Endothelial cell of umbilical vein (primary cell): Measurements from ENCODE around the gene CTSG. TPM values are rescaled to one million over a fixed set of nuclear protein-coding genes. Genes with fewer than 3 reads are reported as not detected.

ENCODE experiments used
- BruUV-seq: library from RNA; stranded (reverse); fragments of 400-500 nt; replicated peaks from 2 replicates; lab custom pipeline; 2021; lab: Mats Ljungman, UMichigan
- CTCF ChIA-PET: fragments of 300-600, 350-600 bp; sonication (Branson Sonifier 250); formaldehyde crosslinking; loops from one replicate; lab custom pipeline; 2021; ENCODE audit warnings: antibody characterized with exemption, inconsistent platforms; lab: Charles Lee
- POLR2A ChIA-PET: fragments of 300-600, 350-600 bp; sonication (Branson Sonifier 250); formaldehyde crosslinking; loops from one replicate; lab custom pipeline; 2021; ENCODE audit warnings: antibody characterized with exemption, inconsistent platforms; lab: Charles Lee
- DNase-seq: peaks from one replicate; pipeline ENCODE4 v3.0.0-alpha.2; 2011; ENCODE audit warnings: low read depth, low spot score
- FAIRE-seq: peaks from 2 replicates; lab custom pipeline; 2011; peaks lifted over from hg19 to GRCh38; lab: Jason Lieb, UNC
- H2AFZ ChIP-seq: 2 replicates; pipeline ENCODE4 v1.6.0; 2012; ENCODE audit warnings: low read depth, low read length, control low read depth, inconsistent platforms
- H3K27ac ChIP-seq: 2 replicates; pipeline ENCODE4 v1.5.1; 2011; ENCODE audit warnings: low read depth, mild to moderate bottlenecking, control low read depth, low read length, moderate library complexity; ENCODE audit not compliant: insufficient read depth
- H3K27me3 ChIP-seq, 2 experiments: 2 replicates each; pipeline versions ENCODE4 v1.6.0 to v1.6.1; 2011; ENCODE audit warnings: low read length in 2 of 2, mixed read lengths in 1 of 2; ENCODE audit not compliant: control insufficient read depth in 2 of 2, insufficient read depth in 2 of 2
- H3K36me3 ChIP-seq, 2 experiments: 2 replicates in 1 of 2; 3 replicates in 1 of 2; pipeline ENCODE4 v1.5.1; 2011; ENCODE audit warnings: low read length in 2 of 2, mild to moderate bottlenecking in 1 of 2, moderate library complexity in 1 of 2; ENCODE audit not compliant: control insufficient read depth in 2 of 2, insufficient read depth in 2 of 2; ENCODE audit errors: extremely low read depth in 1 of 2
- H3K4me1 ChIP-seq: 3 replicates; pipeline ENCODE4 v1.5.1; 2011; ENCODE audit warnings: mild to moderate bottlenecking, low read length; ENCODE audit not compliant: control insufficient read depth, insufficient read depth; ENCODE audit errors: extremely low read depth
- H3K4me2 ChIP-seq: 2 replicates; pipeline ENCODE4 v1.6.1; 2011; ENCODE audit warnings: low read length, control low read depth, mixed read lengths; ENCODE audit not compliant: insufficient read depth
- H3K4me3 ChIP-seq, 3 experiments: fragments of 200-600 bp in 1 of 3; sonication (generic), shearing (Covaris generic) in 1 of 3; replicated peaks in 1 of 3; 2 replicates each; pipeline ENCODE4 v1.5.1; 2011 to 2016; ENCODE audit warnings: control low read depth in 3 of 3, low read length in 3 of 3, mild to moderate bottlenecking in 2 of 3, inconsistent platforms in 1 of 3, low read depth in 1 of 3, moderate library complexity in 1 of 3; ENCODE audit not compliant: insufficient read depth in 1 of 3
- H3K79me2 ChIP-seq: 2 replicates; pipeline ENCODE4 v1.6.0; 2012; ENCODE audit warnings: low read length, inconsistent platforms; ENCODE audit not compliant: control insufficient read depth, insufficient read depth
- H3K9ac ChIP-seq: replicated peaks from 2 replicates; pipeline ENCODE3; 2011; ENCODE audit warnings: low read length, control low read depth; ENCODE audit not compliant: insufficient read depth; ENCODE audit errors: extremely low read depth
- H3K9me1 ChIP-seq: replicated peaks from 3 replicates; pipeline ENCODE4 v1.6.0; 2011; ENCODE audit warnings: mild to moderate bottlenecking, low read length; ENCODE audit not compliant: control insufficient read depth, insufficient read depth; ENCODE audit errors: extremely low read depth
- H3K9me3 ChIP-seq: replicated peaks from 2 replicates; pipeline ENCODE4 v1.5.1; 2012; ENCODE audit warnings: low read length, inconsistent platforms; ENCODE audit not compliant: control insufficient read depth, insufficient read depth
- H4K20me1 ChIP-seq: replicated peaks from 2 replicates; pipeline ENCODE3; 2011; ENCODE audit warnings: mild to moderate bottlenecking, low read length; ENCODE audit not compliant: control insufficient read depth, insufficient read depth; ENCODE audit errors: extremely low read depth
- GATA2 ChIP-seq: IDR thresholded peaks from 2 replicates; pipeline ENCODE4 v1.7.0; 2011; ENCODE audit warnings: low read depth, mild to moderate bottlenecking, moderate library complexity, mixed read lengths, low read length; ENCODE audit not compliant: insufficient read length, insufficient read depth
- JUN ChIP-seq: IDR thresholded peaks from 2 replicates; pipeline ENCODE4 v1.6.1; 2011; ENCODE audit warnings: borderline replicate concordance, low read depth; ENCODE audit not compliant: insufficient read length, insufficient read depth
- MYC ChIP-seq: IDR thresholded peaks from one replicate; pipeline ENCODE4 v1.6.1; 2011; ENCODE audit warnings: mild to moderate bottlenecking, low read depth, low read length
- POLR2A ChIP-seq: IDR thresholded peaks from 2 replicates; pipeline ENCODE4 v1.6.1; 2012; ENCODE audit warnings: low read depth, mild to moderate bottlenecking, control low read depth, low read length
- POLR2AphosphoS5 ChIP-seq: IDR thresholded peaks from 2 replicates; pipeline ENCODE4 v1.6.1; 2012; ENCODE audit warnings: low read depth, mild to moderate bottlenecking, control low read depth, low read length, moderate library complexity; ENCODE audit not compliant: insufficient read depth
- dilution Hi-C: fragments of 300-500 bp; cut with MboI; formaldehyde crosslinking; loops from one replicate; pipeline ENCODE4 v1.15.0; 2019; ENCODE audit warnings: low sequenced_read_pairs; ENCODE audit not compliant: extremely low pct_ligation_motif_present
- intact Hi-C: fragments of 100-400 bp; cut with micrococcal nuclease; formaldehyde crosslinking; loops from one replicate; pipeline ENCODE4 v1.10.0; 2022
- polyA plus RNA-seq, 4 experiments: library from polyadenylated mRNA; depleted of rRNA in 3 of 4; stranded (reverse) in 3 of 4; unstranded in 1 of 4; fragments of >200 nt; gene quantifications; 2 replicates each; pipeline versions ENCODE4 v1.2.1 to v1.2.3, GENCODE V29; 2011 to 2012; ENCODE audit warnings: missing spikeins in 1 of 4
- total RNA-seq: library from RNA; stranded (reverse); gene quantifications from 2 replicates; pipeline ENCODE4 v1.2.3, GENCODE V29; 2021
- TF ChIP-seq, protein P1 (sequence below): IDR thresholded peaks from 2 replicates; pipeline ENCODE4 v1.6.1; 2011; ENCODE audit not compliant: insufficient read depth, insufficient read length
- TF ChIP-seq, protein P2 (sequence below), 2 donors: IDR thresholded peaks; 1 replicate in 1 of 2; 2 replicates in 1 of 2; pipeline ENCODE4 v1.5.1; 2011; ENCODE audit warnings: low read length in 2 of 2, mild to moderate bottlenecking in 2 of 2, moderate library complexity in 2 of 2, control low read depth in 1 of 2, inconsistent platforms in 1 of 2, low read depth in 1 of 2; ENCODE audit not compliant: insufficient read depth in 1 of 2; ENCODE audit errors: extremely low read depth in 1 of 2

CTSG gene
- total and polyA plus RNA-seq, 2 donors (not counting 3 experiments of a cell fraction or from before 2014, with no cell fraction given): not detected

DNA sequence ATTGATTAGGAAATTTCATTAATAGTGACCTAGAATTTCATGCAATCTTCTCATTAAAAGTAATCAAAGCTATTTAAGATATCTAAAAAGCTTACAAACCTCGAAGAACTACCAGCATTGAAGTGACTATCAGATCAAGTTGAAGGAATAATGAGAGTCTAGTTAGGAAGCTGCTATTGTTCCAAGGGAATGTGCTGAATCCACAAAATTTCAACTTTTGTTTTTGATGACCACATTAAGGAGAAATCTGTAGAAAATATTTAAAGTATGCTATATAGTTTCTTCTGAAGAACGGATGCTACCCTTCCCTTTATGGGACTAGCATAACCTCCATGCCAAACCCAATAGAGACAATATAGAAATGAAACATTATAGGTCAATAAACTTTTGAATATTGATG lies 2.5 kb upstream of the CTSG start:
- FAIRE-seq: no peak
- no peak overlapping the region for H3K9ac ChIP-seq
- no TSS peak for BruUV-seq
- no peaks in the 10 kb centered on the region for H3K9me1 ChIP-seq
- no peaks in the 10 kb centered on the region for H3K4me1 ChIP-seq
- no peak overlapping the region for H2AFZ ChIP-seq
- no peak overlapping the region for H3K4me2 ChIP-seq
- POLR2A ChIA-PET: no interaction called here
- CTCF ChIA-PET: no interaction called here
- no peaks in the 10 kb centered on the region for H3K9me3 ChIP-seq
- intact Hi-C loops (no loop called here), dilution Hi-C loops (no loop called here)
- no peaks in the 10 kb centered on the region for H4K20me1 ChIP-seq
- TF ChIP-seq MYC: no peak
- TF ChIP-seq, protein P1, sequence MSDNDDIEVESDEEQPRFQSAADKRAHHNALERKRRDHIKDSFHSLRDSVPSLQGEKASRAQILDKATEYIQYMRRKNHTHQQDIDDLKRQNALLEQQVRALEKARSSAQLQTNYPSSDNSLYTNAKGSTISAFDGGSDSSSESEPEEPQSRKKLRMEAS: no peak
- TF ChIP-seq POLR2AphosphoS5: no peak
- TF ChIP-seq, protein P2, sequence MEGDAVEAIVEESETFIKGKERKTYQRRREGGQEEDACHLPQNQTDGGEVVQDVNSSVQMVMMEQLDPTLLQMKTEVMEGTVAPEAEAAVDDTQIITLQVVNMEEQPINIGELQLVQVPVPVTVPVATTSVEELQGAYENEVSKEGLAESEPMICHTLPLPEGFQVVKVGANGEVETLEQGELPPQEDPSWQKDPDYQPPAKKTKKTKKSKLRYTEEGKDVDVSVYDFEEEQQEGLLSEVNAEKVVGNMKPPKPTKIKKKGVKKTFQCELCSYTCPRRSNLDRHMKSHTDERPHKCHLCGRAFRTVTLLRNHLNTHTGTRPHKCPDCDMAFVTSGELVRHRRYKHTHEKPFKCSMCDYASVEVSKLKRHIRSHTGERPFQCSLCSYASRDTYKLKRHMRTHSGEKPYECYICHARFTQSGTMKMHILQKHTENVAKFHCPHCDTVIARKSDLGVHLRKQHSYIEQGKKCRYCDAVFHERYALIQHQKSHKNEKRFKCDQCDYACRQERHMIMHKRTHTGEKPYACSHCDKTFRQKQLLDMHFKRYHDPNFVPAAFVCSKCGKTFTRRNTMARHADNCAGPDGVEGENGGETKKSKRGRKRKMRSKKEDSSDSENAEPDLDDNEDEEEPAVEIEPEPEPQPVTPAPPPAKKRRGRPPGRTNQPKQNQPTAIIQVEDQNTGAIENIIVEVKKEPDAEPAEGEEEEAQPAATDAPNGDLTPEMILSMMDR (IDR thresholded peaks at IDR 0.05; ENCODE audit: extremely low read depth in 1 of 2, insufficient read depth in 1 of 2, low read depth in 1 of 2, low read length in 2 of 2): no peak
- TF ChIP-seq POLR2A: no peak
- TF ChIP-seq GATA2: no peak
- TF ChIP-seq JUN: no peak
- H3K79me2 ChIP-seq: no peaks in the 10 kb centered on the region
- no peak overlapping the region for H3K27ac ChIP-seq
- H3K27me3 ChIP-seq: peaks cover 0 to 2% of the 10 kb centered on the region in 2 experiments
- H3K36me3 ChIP-seq: no peaks in the 10 kb centered on the region
- H3K4me3 ChIP-seq: no peak overlapping the region
- DNase-seq: no peak
